ENCODE data around the gene STK38L.

STK38L gene

DNA sequence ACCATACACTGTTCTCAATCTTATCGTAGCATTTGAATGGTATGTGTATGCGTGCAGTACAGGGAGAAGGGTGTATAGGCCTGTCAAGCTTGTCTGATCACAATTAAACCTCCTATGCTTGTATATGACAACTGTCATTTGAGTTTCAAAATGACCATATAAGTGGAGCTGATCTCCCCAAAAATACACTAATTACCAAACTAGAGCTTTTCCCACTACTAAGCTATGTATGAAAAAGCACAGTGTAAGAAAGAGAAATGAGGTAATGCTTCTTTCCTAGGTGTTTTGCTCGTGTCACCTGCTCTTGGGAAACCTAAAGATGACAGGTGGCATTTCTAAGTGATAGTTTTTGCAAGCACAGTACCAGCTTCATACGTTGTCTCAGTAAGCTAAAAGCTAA is 1.1 kb upstream of the STK38L start:
- Histone ChIP-seq H3K4ac (ENCODE audit: low read depth in 1 of 2, low read length in 2 of 2) (no peak overlapping the region), H3K36me3 (ENCODE audit: control insufficient read depth in 1 of 2, insufficient read depth in 2 of 2, low read depth in 1 of 2, low read length in 2 of 2) (no peaks in the 10 kb centered on the region), H2BK12ac (ENCODE audit: low read length in 2 of 2) (no peak overlapping the region), H2BK5ac (ENCODE audit: low read depth, low read length, poor library complexity, severe bottlenecking) (no peak overlapping the region), H4K91ac (ENCODE audit: low read length) (no peak overlapping the region), H4K8ac (ENCODE audit: low read length) (no peak overlapping the region), H3K27ac (ENCODE audit: low read length, poor library complexity, severe bottlenecking) (no peak overlapping the region), H2BK15ac (ENCODE audit: low read depth, poor library complexity, severe bottlenecking) (no peak overlapping the region), H2AK5ac (ENCODE audit: low read length, severe bottlenecking) (no peak overlapping the region), H3K4me2 (ENCODE audit: low read length, poor library complexity, severe bottlenecking) (no peak overlapping the region), H3K27me3 (ENCODE audit: control insufficient read depth in 1 of 2, insufficient read depth in 1 of 2, low read length in 2 of 2) (no peaks in the 10 kb centered on the region), H3K4me1 (ENCODE audit: control insufficient read depth, insufficient read depth, low read depth, low read length) (no peaks in the 10 kb centered on the region), H2AFZ (ENCODE audit: low read depth, low read length) (no peak overlapping the region), H2BK120ac (ENCODE audit: low read depth, low read length) (no peak overlapping the region), H3K9ac (ENCODE audit: low read length) (no peak overlapping the region), H3K23ac (ENCODE audit: low read length in 2 of 2) (no peak overlapping the region), H3K18ac (ENCODE audit: low read depth in 1 of 2, low read length in 2 of 2) (no peak overlapping the region), H3K79me1 (replicated peaks; ENCODE audit: low read length, poor library complexity, severe bottlenecking) (peaks cover 6% of the 10 kb centered on the region), H3K9me3 (ENCODE audit: control insufficient read depth, low read length) (no peaks in the 10 kb centered on the region), H3K4me3 (ENCODE audit: insufficient read depth in 1 of 2, low read depth in 1 of 2, low read length in 2 of 2) (no peak overlapping the region), H3K14ac (ENCODE audit: low read length in 2 of 2) (no peak overlapping the region)
- 92% methylated on average over 2 of the region's 4 CpGs for WGBS
- no peak for DNase-seq

DNA sequence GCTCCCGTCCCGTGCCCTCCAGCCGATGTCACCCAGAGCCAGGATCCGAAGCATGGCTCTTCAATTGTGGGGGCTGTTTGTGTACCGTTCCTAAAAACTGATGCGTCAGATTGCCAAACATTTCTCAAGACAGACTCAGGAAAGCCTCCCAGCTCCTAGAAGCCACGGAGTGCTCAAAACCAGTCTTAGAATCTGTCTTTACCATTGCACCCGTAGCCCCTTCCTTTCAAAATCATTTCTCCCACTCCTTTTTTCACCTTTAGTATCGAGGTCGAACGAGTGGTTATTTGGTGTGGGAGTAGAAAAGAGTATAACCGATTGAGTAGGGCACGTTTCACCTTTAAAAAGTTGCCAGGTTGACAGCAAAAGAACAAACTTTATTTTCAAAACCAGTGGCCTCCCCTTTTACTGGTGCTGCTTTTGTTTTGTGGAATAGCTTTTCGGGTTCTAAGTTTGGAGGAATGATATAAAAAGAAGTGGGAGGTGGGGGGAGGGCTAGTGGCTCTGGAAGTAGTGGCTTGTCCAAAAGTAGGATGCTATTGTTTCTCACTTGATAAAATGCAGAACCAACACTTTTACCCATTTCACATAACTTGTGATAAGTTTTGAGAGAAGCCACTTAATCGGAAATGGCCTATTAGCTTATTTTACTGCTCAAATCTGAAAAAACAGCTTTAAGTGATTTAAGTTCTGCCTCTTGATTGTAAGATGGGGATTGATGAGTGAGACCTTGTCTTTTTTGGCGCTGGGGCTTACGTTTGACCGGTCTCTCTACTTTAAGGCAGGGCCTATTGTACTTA is 803 bp downstream of the STK38L start:
- no peak overlapping the region for H2BK120ac ChIP-seq (ENCODE audit: low read depth, low read length)
- no peak overlapping the region for H3K4ac ChIP-seq (ENCODE audit: low read depth in 1 of 2, low read length in 2 of 2)
- peaks cover 0 to 2% of the 10 kb centered on the region in 2 experiments for H3K36me3 ChIP-seq (ENCODE audit: control insufficient read depth in 1 of 2, insufficient read depth in 2 of 2, low read depth in 1 of 2, low read length in 2 of 2)
- peaks cover 9% of the 10 kb centered on the region for H3K79me1 ChIP-seq (replicated peaks; ENCODE audit: low read length, poor library complexity, severe bottlenecking)
- H2BK15ac ChIP-seq (ENCODE audit: low read depth, poor library complexity, severe bottlenecking) = peak overlapping the region; percentile 80
- peak overlapping the region; percentile 5 to 83 for H3K18ac ChIP-seq (ENCODE audit: low read depth in 1 of 2, low read length in 2 of 2)
- peak overlapping the region; percentile 94 for H3K9ac ChIP-seq (ENCODE audit: low read length)
- H3K14ac ChIP-seq (ENCODE audit: low read length in 2 of 2) = peak overlapping the region in 1 of 2 experiments; percentile 63
- DNase-seq = peak; percentile 24
- H3K9me3 ChIP-seq (ENCODE audit: control insufficient read depth, low read length) = no peaks in the 10 kb centered on the region
- H2AK5ac ChIP-seq (ENCODE audit: low read length, severe bottlenecking) = no peak overlapping the region
- no peak overlapping the region for H2BK5ac ChIP-seq (ENCODE audit: low read depth, low read length, poor library complexity, severe bottlenecking)
- H3K4me1 ChIP-seq (ENCODE audit: control insufficient read depth, insufficient read depth, low read depth, low read length) = no peaks in the 10 kb centered on the region
- H3K27ac ChIP-seq (ENCODE audit: low read length, poor library complexity, severe bottlenecking) = peak overlapping the region; percentile 68
- H3K4me2 ChIP-seq (ENCODE audit: low read length, poor library complexity, severe bottlenecking) = peak overlapping the region; percentile 73
- WGBS = 9% methylated on average over 15 of the region's 18 CpGs
- peak overlapping the region; percentile 89 for H4K8ac ChIP-seq (ENCODE audit: low read length)
- H2AFZ ChIP-seq (ENCODE audit: low read depth, low read length) = peak overlapping the region; percentile 21
- peak overlapping the region; percentile 69 to 85 for H3K4me3 ChIP-seq (ENCODE audit: insufficient read depth in 1 of 2, low read depth in 1 of 2, low read length in 2 of 2)
- no peak overlapping the region for H2BK12ac ChIP-seq (ENCODE audit: low read length in 2 of 2)
- H3K27me3 ChIP-seq (ENCODE audit: control insufficient read depth in 1 of 2, insufficient read depth in 1 of 2, low read length in 2 of 2) = no peaks in the 10 kb centered on the region
- peak overlapping the region; percentile 27 for H4K91ac ChIP-seq (ENCODE audit: low read length)
- no peak overlapping the region for H3K23ac ChIP-seq (ENCODE audit: low read length in 2 of 2)

DNA sequence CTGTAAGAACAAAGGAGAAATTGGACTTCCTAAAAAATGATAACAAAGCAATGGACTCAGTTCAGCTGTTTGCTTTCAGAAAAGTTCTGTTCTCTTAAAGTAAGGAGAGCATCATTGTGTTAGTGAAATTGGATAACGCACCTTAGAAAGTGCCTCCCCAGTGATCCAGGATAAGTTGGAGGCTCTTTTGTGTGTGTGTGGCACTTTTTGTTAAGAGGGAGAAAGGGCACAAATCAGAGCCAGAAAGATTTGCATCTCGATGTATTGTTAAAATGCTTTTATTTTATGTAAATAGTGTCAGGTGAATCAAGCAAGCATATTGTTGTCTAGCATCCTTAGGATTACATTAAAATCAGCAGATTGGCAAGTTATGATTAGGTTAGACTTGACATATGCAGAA is 2.1 kb downstream of the STK38L start:
- Histone ChIP-seq H2BK15ac (ENCODE audit: low read depth, poor library complexity, severe bottlenecking) (no peak overlapping the region), H3K4ac (ENCODE audit: low read depth in 1 of 2, low read length in 2 of 2) (no peak overlapping the region), H3K4me2 (ENCODE audit: low read length, poor library complexity, severe bottlenecking) (no peak overlapping the region), H3K9me3 (ENCODE audit: control insufficient read depth, low read length) (no peaks in the 10 kb centered on the region), H4K91ac (ENCODE audit: low read length) (no peak overlapping the region), H3K9ac (ENCODE audit: low read length) (peak overlapping the region; percentile 94), H3K36me3 (ENCODE audit: control insufficient read depth in 1 of 2, insufficient read depth in 2 of 2, low read depth in 1 of 2, low read length in 2 of 2) (peaks cover 0 to 2% of the 10 kb centered on the region in 2 experiments), H3K4me3 (ENCODE audit: insufficient read depth in 1 of 2, low read depth in 1 of 2, low read length in 2 of 2) (peak overlapping the region in 1 of 2 experiments; percentile 85), H2BK120ac (ENCODE audit: low read depth, low read length) (no peak overlapping the region), H3K23ac (ENCODE audit: low read length in 2 of 2) (no peak overlapping the region), H4K8ac (ENCODE audit: low read length) (no peak overlapping the region), H3K27ac (ENCODE audit: low read length, poor library complexity, severe bottlenecking) (no peak overlapping the region), H3K27me3 (ENCODE audit: control insufficient read depth in 1 of 2, insufficient read depth in 1 of 2, low read length in 2 of 2) (no peaks in the 10 kb centered on the region), H3K14ac (ENCODE audit: low read length in 2 of 2) (no peak overlapping the region), H3K4me1 (ENCODE audit: control insufficient read depth, insufficient read depth, low read depth, low read length) (no peaks in the 10 kb centered on the region), H3K18ac (ENCODE audit: low read depth in 1 of 2, low read length in 2 of 2) (no peak overlapping the region), H2AK5ac (ENCODE audit: low read length, severe bottlenecking) (no peak overlapping the region), H3K79me1 (replicated peaks; ENCODE audit: low read length, poor library complexity, severe bottlenecking) (peaks cover 9% of the 10 kb centered on the region), H2BK5ac (ENCODE audit: low read depth, low read length, poor library complexity, severe bottlenecking) (no peak overlapping the region), H2AFZ (ENCODE audit: low read depth, low read length) (no peak overlapping the region), H2BK12ac (ENCODE audit: low read length in 2 of 2) (no peak overlapping the region)
- DNase-seq = no peak
- WGBS = 98% methylated on average over 2 of the region's 2 CpGs

DNA sequence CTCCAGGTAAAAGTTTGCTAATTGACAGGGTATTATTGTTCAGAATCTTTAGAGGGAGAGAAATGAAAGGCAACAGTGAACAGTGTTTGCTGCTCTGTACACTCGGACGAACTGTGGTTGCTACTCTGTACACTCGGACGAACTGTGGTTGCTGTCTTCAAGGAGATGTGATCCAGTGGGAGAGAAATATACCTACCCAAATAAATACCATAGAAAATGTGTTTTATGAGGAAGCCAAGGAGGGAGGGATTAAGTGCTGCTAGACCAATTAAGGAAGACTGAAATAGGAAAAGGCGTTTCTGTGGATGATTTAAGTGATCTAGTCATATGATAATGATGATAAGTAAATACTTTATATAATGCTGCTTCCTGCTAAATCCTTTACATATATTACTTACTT is 2.7 kb downstream of the STK38L start:
- no peak for DNase-seq
- Histone ChIP-seq H3K4me2 (ENCODE audit: low read length, poor library complexity, severe bottlenecking) (no peak overlapping the region), H3K4ac (ENCODE audit: low read depth in 1 of 2, low read length in 2 of 2) (no peak overlapping the region), H3K27me3 (ENCODE audit: control insufficient read depth in 1 of 2, insufficient read depth in 1 of 2, low read length in 2 of 2) (no peaks in the 10 kb centered on the region), H3K9ac (ENCODE audit: low read length) (no peak overlapping the region), H2AK5ac (ENCODE audit: low read length, severe bottlenecking) (no peak overlapping the region), H2BK120ac (ENCODE audit: low read depth, low read length) (no peak overlapping the region), H2BK5ac (ENCODE audit: low read depth, low read length, poor library complexity, severe bottlenecking) (no peak overlapping the region), H2BK15ac (ENCODE audit: low read depth, poor library complexity, severe bottlenecking) (no peak overlapping the region), H3K18ac (ENCODE audit: low read depth in 1 of 2, low read length in 2 of 2) (no peak overlapping the region), H3K14ac (ENCODE audit: low read length in 2 of 2) (no peak overlapping the region), H3K27ac (ENCODE audit: low read length, poor library complexity, severe bottlenecking) (no peak overlapping the region), H2BK12ac (ENCODE audit: low read length in 2 of 2) (no peak overlapping the region), H3K23ac (ENCODE audit: low read length in 2 of 2) (no peak overlapping the region), H3K4me1 (ENCODE audit: control insufficient read depth, insufficient read depth, low read depth, low read length) (no peaks in the 10 kb centered on the region), H4K8ac (ENCODE audit: low read length) (no peak overlapping the region), H2AFZ (ENCODE audit: low read depth, low read length) (no peak overlapping the region), H3K36me3 (ENCODE audit: control insufficient read depth in 1 of 2, insufficient read depth in 2 of 2, low read depth in 1 of 2, low read length in 2 of 2) (peaks cover 0 to 2% of the 10 kb centered on the region in 2 experiments), H3K79me1 (replicated peaks; ENCODE audit: low read length, poor library complexity, severe bottlenecking) (peaks cover 9% of the 10 kb centered on the region), H4K91ac (ENCODE audit: low read length) (no peak overlapping the region), H3K4me3 (ENCODE audit: insufficient read depth in 1 of 2, low read depth in 1 of 2, low read length in 2 of 2) (no peak overlapping the region), H3K9me3 (ENCODE audit: control insufficient read depth, low read length) (no peaks in the 10 kb centered on the region)
- WGBS = 96% methylated on average over 4 of the region's 5 CpGs

All from mesenchymal stem cell (in vitro differentiated cells and primary cell).